Stimulated activated CD8-positive, alpha-beta memory T cell treated with anti-CD3 and anti-CD28 coated beads, Interleukin-12 subunit alpha, Interleukin-12 subunit beta, amount 100 ng/mL, for 24 hours (primary cell): ENCODE results near the gene FAM240B.

Experiments used
- DNase-seq: peaks from one replicate; pipeline ENCODE4 v3.0.0-alpha.2; 2020; ENCODE audit errors: extremely low read depth

The FAM240B gene

DNA sequence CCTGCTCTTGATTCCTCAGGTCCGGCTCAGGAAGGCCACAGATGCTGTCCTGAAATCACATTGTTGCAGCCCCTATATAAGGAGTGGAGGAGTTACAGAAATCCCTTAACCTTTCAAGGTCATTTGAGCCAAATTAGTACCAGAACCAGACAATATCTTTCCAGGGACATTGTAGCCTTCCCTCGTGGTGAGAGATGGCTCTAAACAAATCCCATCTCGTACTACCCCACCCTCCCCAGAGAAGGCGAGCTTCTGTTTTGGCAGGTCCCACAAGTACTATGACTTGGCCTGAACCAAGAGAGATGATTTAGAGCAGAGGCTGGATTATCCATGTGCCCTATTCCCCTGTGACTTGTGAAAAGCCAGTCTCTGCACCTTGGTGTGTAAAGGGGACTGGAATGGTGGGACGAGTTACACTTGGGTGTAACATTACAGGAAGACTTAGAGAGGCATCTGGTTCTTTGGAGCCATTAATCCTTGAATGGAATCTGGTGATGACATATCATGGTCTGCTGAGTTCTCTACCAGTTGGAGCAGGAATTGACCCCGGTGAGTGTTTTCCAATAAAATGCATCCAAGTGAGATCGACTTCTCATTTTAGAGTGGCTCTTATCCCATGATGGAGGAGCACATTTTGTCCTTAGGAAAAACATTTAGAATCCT is at the start of gene FAM240B:
FAM240B (minus strand) TSS at position 51 of the 663 bp plus-strand sequence. CDS start 16,134 bp downstream, outside the sequence.
- no peak for DNase-seq

DNA sequence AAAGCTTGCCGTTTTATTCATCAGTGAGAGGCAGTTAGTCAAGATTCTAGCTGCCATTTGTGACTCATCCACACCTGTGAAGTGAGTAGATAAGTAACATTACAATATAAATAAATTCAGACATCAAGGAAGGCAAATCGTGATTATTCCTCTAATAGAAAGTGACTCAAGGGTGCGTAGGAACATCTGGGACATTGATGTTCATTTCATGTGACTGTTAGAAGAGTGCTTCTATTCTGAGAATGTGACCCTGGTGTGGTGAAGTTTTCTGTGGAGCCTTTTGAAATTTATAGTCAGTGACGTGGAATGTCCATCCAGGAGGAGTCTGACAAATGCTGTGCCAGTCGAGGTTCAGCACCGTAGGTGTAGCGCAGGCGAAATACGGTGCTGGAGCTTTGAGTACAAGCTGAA is 48.4 kb upstream of the FAM240B start:
- no peak for DNase-seq

DNA sequence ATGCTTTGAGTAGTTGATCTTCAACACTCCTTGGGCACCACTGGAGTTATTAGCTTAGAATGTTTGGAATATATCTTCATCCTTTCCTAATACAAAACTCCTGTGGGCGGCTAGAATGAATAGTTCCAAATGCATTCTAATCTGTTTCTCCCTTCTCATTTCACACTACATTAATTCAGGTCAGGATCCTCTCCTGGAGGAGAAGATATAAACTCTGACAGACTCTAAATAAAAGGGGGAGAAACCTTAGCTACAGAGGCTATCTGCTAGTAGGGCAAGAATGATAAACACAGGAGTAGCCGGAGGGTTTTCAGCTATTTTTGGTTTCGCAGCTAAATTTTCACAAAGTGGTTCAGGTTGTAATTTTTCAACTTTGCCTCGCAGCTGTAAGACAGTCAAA is 45.2 kb upstream of the FAM240B start:
- DNase-seq: no peak

DNA sequence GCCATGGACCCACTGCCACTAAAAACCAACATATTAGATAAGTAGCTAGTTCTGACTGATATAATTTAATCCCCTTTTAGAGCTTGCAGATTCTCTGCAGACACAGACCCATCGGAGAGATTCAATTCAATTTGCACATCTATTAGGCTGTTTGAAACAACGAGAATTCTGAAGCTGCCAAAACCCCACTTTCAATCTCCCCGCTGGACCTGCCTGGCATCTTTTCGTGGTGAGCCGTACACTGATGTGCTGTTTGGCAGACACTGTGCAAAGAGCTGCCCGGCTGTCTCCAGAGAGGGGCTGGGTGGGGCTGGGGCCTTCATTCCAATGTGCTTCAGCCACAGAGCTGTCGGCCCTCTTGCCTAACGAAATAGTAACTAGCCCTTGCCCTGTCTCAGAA is 42.1 kb upstream of the FAM240B start:
- DNase-seq: no peak

DNA sequence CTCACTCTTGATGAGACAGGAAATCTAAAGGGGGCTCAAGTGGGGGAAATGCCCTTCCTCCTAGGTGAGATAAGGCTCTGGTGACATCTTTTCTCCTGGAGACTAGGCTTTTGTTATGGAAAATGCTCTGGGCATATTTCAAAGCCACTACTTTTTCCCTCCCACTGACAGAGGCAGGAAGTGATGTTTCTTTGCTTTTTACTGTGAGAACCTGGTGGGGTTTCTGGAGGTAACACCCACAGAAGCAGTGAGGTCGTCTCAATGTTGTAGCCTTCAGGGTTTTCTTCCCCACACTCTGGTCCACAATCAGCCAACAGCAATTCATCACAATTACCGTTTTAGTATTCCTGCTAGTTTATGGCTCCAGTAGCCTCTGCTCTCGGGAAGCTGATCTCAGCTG is 41.4 kb upstream of the FAM240B start:
- DNase-seq: no peak

DNA sequence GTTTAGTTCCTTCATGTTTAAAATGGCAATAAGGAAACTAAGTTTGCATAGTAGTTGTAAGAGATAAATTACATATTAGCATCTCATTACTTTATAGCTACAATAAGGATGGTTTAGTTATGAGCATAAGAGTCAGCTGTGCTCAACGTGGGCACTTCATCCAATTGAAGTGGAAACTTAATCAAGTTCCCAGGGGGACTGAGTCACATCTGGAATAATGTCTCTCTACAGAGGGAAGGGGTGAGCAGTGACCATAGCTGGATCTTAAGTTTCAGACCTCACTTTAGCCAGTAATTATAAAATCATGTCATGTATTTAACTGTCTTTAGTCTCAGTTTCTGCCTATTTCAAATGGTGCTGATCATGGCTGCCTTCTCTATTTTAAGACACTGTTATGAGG is 36.8 kb upstream of the FAM240B start:
- DNase-seq: no peak

DNA sequence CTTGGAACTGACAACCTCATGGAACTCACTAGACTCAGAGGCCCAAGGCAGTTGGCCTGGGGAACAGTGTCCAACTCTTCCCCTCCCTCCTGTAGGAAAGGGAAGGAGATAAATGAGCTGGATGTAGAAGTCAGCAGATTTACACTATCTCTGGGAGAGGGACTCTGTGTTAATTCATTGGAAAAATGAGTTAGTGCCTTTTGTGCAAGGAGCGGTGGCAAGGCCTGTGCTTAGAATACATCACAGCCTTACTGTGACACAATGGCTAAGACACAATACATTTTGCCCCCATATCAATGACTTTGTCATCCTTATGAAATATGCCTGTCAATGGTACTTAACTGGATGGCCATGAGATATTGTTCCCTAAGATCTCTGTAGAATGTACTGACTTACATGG is 28.0 kb upstream of the FAM240B start:
- DNase-seq: no peak

DNA sequence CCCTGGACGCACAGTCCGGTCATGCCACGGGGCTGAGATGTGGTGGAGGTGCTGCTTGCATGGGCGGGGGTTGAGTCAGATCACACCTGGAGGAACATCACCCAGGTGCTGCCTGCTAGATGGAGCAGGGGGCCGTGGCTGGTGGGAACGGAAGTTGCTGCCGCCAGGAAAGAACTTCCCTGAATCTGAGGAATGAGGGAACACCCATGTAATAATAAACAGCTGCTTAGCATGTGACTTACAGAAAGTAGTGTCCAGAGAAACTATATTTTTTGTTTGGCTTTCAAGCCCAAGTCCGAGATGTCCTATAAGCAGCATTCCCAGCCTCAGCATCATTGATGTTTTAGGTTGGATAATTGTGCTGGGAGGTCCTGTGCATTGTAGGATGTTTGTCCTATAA is 27.1 kb upstream of the FAM240B start:
- no peak for DNase-seq

DNA sequence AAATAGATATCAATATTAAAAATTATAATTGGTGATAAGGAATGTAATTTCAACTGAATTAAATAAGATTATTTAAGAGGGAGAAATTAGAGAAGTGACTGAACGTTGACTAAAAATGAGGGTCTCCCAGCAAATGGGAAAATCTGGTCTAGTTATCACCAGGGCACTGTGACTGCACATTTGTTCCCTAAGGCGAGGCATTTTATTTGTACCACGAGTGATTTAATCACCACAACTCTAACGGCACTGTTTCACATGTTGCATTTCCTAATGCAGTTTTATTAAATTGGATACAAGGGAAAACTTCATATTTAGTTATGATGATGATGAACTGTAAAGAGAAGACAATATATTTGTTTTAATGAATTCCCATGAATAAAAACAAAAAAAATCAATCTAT is 26.4 kb upstream of the FAM240B start:
- DNase-seq: no peak

DNA sequence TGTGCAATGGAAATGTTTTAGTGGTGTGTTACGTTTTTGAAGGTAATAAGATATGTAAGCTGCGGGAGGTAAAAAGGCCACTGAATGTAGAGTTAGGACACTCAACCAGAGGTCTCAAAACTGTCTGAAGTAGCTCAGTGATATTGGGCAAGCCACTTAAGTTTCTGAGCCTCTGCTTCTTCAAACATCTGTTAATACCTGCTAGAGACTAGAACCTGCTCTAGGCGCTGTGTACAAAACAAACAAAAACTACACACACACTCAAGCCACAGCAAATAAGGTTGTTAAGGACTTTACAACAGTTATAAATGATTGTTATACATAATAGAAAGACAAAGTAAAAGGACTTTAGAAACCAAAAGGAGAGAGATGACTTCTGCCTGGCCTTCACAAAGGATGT is 24.6 kb upstream of the FAM240B start:
- DNase-seq: no peak

DNA sequence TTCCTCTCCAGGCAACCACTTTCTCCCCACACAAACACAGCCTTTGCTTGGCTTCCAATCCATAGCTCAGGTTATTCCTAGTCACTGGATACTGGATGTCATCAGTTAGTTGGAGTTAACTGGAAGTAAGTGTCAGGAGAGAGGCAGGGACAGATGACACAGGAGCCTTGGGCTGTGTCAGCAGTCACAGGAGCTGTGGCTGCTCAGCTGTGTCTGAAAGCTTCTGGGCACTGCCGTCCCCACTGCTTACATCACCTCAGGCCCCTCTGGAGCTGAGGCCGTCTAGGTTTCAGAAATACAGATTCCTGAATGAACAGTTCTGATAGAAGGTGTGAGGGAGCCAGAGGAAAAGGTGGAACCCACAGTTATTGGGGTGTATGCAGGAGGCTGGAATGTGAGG is 17.3 kb upstream of the FAM240B start:
- DNase-seq: no peak

DNA sequence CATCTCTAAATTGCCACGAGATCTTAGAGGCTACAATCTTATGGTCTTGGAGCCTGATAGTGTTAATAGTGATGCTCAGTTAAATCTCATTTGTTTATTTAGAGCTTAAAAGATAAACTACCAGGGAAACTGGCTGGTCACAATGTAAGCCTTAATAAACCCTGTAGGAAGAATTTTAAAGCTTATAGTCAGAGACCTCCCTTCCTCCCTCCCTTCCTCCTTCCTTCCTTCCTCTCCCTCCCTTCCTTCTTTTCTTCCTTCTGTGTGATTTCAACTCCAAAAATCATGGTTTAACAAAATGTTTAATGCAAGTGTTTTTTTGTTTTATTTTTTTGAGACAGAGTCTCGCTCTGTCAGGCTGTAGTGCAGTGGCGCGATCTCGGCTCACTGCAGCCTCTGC is 14.9 kb upstream of the FAM240B start:
- no peak for DNase-seq

DNA sequence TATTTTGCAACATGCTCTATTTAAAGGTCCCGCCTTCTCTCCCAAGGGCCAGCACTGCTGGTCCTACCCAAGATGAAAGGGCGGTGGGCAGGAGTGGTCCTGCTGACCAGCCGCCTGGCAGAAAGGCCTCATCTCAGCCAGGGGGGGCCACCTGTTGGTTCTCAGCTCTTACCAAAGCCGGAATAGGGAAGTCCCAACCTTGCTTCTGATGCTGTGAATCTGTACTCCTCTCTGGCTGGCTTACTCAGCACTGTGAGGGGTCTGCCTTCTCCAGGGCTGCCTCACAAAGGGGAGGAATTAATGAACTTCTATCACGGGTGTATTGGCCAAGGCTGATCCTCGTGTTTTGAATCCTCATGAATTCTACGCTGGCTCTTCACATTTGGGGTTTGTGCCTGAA is 13.6 kb upstream of the FAM240B start:
- no peak for DNase-seq

DNA sequence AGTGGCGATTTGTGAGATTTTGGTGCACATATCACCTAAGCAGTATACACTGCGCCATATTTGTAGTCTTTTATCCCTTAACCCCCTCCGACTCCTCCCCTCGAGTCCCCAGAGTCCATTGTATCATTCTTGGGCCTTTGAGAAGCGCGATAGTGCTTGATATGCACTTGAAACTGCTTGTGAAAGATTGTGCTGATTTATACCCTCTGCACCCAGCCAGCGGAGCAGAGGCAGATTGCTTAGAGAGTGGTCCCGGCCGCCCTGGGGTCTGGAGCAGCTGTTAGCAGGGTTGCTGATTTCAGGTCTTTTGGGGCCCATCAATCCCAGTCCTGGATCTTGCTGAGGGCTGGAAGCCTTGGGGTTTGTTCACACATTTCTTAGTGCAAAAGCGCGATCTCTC is 13.0 kb upstream of the FAM240B start:
- no peak for DNase-seq

DNA sequence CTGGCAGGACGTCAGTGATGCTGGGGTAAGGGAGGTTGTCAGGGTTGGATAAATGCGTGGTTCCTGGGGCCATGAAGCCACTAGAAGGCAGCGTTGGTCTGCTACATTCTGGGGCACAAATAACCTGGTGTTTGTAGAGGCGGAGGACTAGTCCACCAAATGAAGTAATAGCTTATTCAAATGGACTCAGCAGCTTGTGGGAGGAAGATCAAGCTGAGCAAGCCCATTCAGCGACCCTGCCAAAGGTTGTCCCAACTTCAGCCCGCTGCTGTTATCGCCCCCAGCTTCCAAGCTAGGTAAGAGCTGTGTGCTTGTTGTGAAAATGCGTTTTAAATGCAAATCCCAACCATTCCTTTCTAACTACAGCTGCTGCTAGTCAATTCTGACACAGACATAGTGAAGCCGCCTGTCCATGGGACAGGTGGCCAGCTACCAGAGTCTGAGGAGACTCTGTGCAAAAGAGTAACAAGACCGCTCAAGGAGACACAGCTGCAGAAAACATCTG is 7.6 kb upstream of the FAM240B start:
- no peak for DNase-seq

DNA sequence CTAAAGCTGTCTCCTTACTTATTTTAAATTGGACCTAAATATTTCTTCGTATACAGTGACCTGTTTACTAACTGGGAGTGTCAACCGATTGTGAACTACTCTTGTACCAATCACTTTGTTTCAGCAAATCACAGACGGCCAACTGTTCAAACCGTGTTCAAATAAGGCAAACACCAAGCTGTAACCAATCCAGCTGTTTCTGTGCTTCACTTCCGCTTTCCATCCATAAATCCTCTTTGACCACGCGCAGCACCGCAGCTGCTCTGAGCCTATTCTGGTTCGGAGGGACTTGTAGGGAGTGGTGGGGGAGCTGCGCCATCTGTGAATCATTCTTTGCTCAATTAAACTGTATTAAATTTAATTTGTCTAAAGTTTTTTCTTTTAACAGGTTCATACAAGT is 4.8 kb upstream of the FAM240B start:
- no peak for DNase-seq

DNA sequence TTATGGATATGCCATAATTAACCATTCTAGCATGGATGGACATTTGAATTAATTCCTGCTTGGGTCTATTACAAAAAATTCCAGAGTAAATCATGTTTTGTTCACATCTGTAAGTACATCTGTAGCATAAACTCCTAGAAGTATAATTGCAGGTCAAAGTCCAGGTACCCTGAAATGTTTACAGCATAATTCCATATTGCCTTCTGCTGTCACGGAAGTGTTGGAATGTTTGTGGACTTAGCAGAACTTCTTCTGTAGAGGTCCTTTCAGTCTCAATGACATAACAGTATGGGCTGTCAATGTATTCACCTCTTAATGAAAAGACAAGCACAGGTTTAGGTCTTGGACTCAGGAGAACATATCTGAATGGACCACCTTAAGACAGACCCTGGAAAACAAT is 1.8 kb downstream of the FAM240B start:
- DNase-seq: no peak

DNA sequence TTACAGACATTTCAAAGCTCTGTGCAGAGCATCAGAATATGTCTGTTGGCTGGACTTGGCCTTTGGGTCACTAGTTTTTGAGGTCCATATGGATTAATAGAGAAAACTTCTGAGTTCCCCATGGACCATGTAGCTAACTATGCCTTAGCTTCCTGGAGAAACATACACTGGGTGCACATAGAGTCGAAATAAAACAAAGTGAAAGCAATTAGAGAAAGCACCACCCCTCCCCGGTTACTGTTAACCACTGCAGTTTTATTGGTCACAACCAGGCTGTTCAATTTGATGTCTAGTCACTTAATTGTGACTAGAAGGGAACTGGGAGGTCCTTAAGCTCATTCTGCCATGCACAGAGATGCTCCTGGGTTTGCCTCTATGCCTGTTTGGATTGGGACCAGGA is 4.2 kb downstream of the FAM240B start:
- no peak for DNase-seq

DNA sequence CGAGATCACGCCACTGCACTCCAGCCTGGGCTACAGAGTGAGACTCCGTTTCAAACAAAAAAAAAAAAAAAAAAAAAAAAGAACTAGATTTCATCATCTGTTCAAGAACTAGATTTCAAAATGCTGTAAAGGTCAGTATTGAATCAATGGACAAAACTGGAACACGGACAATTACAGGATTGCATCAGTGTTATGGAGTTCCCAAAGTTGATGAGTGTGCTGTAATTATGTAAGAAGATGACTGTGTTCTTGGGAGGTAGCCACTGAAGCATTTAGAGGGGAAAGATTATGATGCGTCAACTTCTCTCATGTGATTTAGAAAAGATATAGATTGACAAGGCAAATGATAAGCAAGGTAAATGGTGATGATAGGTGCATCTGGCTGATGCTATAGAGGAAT is 6.5 kb downstream of the FAM240B start:
- DNase-seq: no peak

DNA sequence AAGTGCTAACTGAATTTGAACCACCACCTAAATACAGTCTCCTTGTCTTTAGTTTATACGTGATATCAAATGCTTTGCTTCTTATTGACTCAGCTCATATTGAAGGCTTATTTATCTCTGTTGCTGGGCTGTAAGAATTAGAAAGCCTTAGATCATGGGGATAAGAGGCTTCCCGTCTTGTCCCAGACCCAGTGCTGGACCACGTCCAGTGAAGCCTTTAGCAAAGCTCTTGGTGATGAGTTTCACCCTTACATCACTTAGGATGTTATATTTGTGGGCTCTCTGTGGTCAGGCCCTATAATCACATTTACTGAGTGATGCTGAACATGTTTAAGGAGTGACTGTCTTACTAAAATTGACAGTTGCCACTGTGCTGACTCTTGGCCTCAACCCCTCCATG is 11.2 kb downstream of the FAM240B start:
- no peak for DNase-seq

DNA sequence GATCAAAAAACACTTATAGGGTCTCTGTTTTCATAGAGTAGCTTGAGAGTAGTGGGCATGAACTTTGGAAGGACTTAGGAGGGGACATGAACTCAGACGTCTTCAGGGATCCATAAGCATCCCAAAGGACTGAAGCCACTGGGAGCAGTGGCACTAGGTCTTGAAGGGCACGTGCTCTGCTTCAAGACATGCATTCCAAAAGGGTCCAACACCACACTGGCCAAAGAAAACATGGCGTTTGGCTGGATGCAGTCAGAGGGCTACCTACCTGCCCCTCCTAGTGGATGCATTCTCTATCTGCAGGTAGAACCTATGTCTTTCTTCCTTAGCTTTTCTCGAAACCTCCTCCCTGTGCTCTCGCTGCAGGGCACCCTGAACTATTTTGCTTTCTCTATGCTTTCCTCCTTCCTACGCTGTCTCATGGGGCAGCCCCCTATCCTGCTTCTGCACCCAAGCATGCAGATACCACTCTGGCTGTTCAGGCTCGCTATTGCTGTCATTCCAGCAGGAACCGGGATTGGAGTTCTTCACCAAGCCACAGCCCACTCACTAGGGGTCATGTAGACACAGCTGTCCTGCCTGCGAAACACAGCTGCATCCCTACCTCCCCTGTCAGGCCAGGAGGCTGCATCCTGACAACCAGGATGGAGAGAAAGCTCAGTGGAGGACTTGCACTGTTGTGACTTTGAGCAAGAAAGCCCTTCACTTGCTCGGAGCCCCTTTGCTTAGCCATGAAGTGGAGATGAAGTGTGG is 11.9 kb downstream of the FAM240B start:
- no peak for DNase-seq

DNA sequence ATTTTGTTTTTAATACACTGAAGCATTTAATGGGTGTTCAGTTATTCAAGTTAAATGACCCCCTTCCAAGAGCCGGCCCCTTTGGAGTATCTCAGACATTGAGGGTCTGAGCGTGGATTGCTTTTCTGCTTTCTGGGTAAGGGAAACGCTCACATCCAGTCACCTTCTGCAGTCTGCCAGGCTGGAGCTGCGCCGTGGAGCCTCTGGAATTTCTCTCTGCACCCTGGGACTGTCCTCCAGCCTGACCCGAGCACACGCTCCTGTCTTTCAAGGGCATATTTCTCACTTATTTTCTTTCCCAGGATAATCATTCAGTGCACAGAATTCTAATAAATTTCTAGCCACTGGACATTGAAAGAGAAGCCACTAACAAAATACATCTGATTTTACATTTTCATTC is 13.4 kb downstream of the FAM240B start:
- no peak for DNase-seq

DNA sequence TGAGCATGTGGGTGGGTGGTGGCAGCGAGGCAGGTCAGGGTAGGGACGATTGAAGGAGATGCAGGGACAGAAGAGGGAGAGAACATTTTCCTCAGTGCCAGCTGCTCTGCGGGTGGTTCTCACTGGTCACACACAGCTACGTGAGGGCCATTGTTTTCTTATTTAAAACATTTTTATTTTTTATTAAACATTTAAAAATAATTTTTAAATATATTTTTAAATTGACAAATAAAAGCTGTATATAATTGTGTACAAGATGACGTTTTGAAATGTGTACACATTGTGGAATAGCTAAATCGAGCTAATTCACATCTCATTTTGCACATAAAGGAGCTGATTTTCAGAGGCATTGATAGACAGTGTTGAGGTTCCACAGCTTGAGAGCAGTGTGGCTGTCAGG is 14.0 kb downstream of the FAM240B start:
- no peak for DNase-seq

DNA sequence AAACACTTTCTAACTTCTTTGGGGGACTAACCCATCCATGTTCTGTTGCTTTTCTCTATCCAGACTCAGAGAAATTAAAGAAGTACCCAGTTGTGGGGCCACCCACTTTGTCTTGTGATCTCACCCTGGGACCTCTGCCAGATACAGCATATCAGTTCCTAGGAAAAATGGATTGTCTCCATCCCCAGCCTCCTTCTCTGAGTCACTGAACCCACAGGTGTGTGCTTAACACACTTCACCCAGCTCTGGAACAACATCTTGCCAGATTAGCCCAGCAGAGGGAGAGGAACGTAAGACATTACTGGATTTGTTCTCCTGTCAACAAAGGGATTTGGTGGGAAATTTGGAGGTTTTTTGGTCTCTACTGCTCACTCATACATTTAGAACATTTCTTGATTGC is 19.2 kb downstream of the FAM240B start:
- DNase-seq: no peak
